CD4-positive, alpha-beta memory T cell (primary cell): ENCODE results near the gene GRK5. TPM values are rescaled to one million over a fixed set of nuclear protein-coding genes. Genes with fewer than 3 reads are reported as not detected.

Experiments used
- CTCF ChIA-PET: fragments of 350-600 bp; sonication (Branson Sonifier 250); formaldehyde crosslinking; loops from one replicate; lab custom pipeline; 2021; ENCODE audit warnings: inconsistent platforms; ENCODE audit not compliant: partially characterized antibody; lab: Charles Lee
- POLR2A ChIA-PET: fragments of 350-600 bp; sonication (Branson Sonifier 250); formaldehyde crosslinking; loops from one replicate; lab custom pipeline; 2021; ENCODE audit not compliant: partially characterized antibody; lab: Charles Lee
- DNase-seq, 5 donors: peaks; one replicate each; pipeline versions ENCODE4 v3.0.0 to v3.0.0-alpha.2; 2020 to 2022; ENCODE audit warnings: mixed read lengths in 1 of 5
- H3K27ac ChIP-seq: one replicate; pipeline ENCODE4 v1.7.0; 2013; ENCODE audit warnings: low read depth, low read length
- H3K27me3 ChIP-seq: 2 replicates; pipeline ENCODE4 v1.7.0; 2013; ENCODE audit warnings: mild to moderate bottlenecking, low read length, moderate library complexity; ENCODE audit not compliant: insufficient read depth
- H3K36me3 ChIP-seq: 2 replicates; pipeline ENCODE4 v1.7.0; 2013; ENCODE audit warnings: mild to moderate bottlenecking, low read length, moderate library complexity; ENCODE audit not compliant: insufficient read depth
- H3K4me1 ChIP-seq: 2 replicates; pipeline ENCODE4 v1.7.0; 2013; ENCODE audit warnings: mild to moderate bottlenecking, low read length, moderate library complexity; ENCODE audit not compliant: insufficient read depth
- H3K4me3 ChIP-seq, 2 donors: one replicate each; pipeline ENCODE4 v1.7.0; 2013; ENCODE audit warnings: low read length in 2 of 2, mild to moderate bottlenecking in 1 of 2
- H3K9me3 ChIP-seq, 2 donors: one replicate each; pipeline ENCODE4 v1.7.0; 2013; ENCODE audit warnings: low read length in 2 of 2, control low read depth in 1 of 2; ENCODE audit not compliant: control insufficient read depth in 1 of 2
- H3K27ac Mint-ChIP-seq, 7 donors: one replicate each; pipeline ENCODE4 v1.8.0; 2020 to 2021; ENCODE audit warnings: mixed read lengths in 7 of 7, mild to moderate bottlenecking in 6 of 7, inconsistent platforms in 3 of 7, moderate library complexity in 3 of 7
- H3K27me3 Mint-ChIP-seq, 2 donors: one replicate each; pipeline ENCODE4 v1.8.0; 2020 to 2021; ENCODE audit warnings: mixed read lengths in 2 of 2
- H3K36me3 Mint-ChIP-seq, 2 donors: one replicate each; pipeline ENCODE4 v1.8.0; 2020 to 2021; ENCODE audit warnings: mixed read lengths in 2 of 2, inconsistent platforms in 1 of 2, mild to moderate bottlenecking in 1 of 2
- H3K4me1 Mint-ChIP-seq, 4 donors: one replicate each; pipeline ENCODE4 v1.8.0; 2020 to 2021; ENCODE audit warnings: mixed read lengths in 4 of 4, mild to moderate bottlenecking in 1 of 4
- H3K4me3 Mint-ChIP-seq, 8 donors: one replicate each; pipeline ENCODE4 v1.8.0; 2020 to 2021; ENCODE audit warnings: mixed read lengths in 8 of 8, mild to moderate bottlenecking in 7 of 8, moderate library complexity in 6 of 8, inconsistent platforms in 3 of 8
- H3K9me3 Mint-ChIP-seq, 8 donors: one replicate each; pipeline ENCODE4 v1.8.0; 2020 to 2021; ENCODE audit warnings: mixed read lengths in 8 of 8, mild to moderate bottlenecking in 5 of 8, inconsistent platforms in 3 of 8, moderate library complexity in 1 of 8
- intact Hi-C: fragments of 100-400 bp; cut with micrococcal nuclease; formaldehyde crosslinking; loops from one replicate; pipeline ENCODE4 v1.15.1; 2023
- polyA plus RNA-seq, 2 donors: library from polyadenylated mRNA; unstranded; fragments of 300-500 nt; fragmentation: Illumina TruSeq; gene quantifications; one replicate each; pipeline ENCODE4 v1.2.3, GENCODE V29; 2021
- total RNA-seq, 2 experiments: library from RNA; stranded (reverse); gene quantifications; one replicate each; pipeline ENCODE4 v1.2.3, GENCODE V29; 2021

Gene GRK5
- total and polyA plus RNA-seq, 4 experiments from 2014 or later, result 7.6 to 27.9 (median 18.6) TPM

- intact Hi-C loops, result no loop called here
- Mint-ChIP-seq H3K36me3 (peaks cover 2 to 13% of the 10 kb centered on the region in 2 donors), H3K4me1 (peaks cover 0 to 3% (median under 1%) of the 10 kb centered on the region in 4 donors), H3K9me3 (no peaks in the 10 kb centered on the region), H3K27ac (peak overlapping the region in 1 of 7 donors; percentile 23), H3K4me3 (no peak overlapping the region), H3K27me3 (no peaks in the 10 kb centered on the region)
- Histone ChIP-seq H3K4me3 (no peak overlapping the region), H3K27me3 (no peaks in the 10 kb centered on the region), H3K27ac (no peak overlapping the region), H3K36me3 (peaks cover 10% of the 10 kb centered on the region), H3K9me3 (no peaks in the 10 kb centered on the region), H3K4me1 (no peaks in the 10 kb centered on the region)
- CTCF ChIA-PET, result interaction anchor here (1.1 to 1.7 kb wide), 3 partner anchors 11 to 87 kb away, joined by 3 to 9 read pairs (median 7); partner anchors contain the start of gene RGS10
- DNase-seq, result no peak
- POLR2A ChIA-PET, result interaction anchor here (1.2 kb wide), 1 partner anchor 249 kb away, joined by 3 read pairs; no protein-coding TSS in a partner anchor
These were observed 248.5 kb downstream of the GRK5 start for GRCh38 chr10:119455609-119456434.

DNA sequence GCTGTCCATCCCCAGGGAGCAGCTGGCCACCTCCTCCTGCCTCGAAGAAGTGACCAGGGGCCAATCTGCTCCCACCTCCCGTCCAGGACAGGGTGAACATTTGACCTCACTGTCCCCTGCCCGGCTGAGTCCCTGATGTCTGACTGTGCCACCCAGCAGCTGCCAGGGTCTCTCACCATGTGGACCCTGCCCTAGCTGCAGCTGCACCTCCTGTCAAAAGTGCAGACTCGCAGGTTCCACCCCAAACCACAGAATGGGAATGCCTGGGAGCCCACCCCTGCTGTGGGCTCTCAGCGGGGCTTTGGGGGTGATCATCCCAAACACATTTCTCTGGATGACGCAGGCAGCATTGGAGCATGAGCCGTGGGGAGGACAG is 249.1 kb downstream of the GRK5 start:
- H3K27me3 ChIP-seq, result no peaks in the 10 kb centered on the region
- CTCF ChIA-PET, result interaction anchor here (1.1 to 1.7 kb wide), 3 partner anchors 11 to 86 kb away, joined by 3 to 9 read pairs (median 7); partner anchors contain the start of gene RGS10
- POLR2A ChIA-PET, result interaction anchor here (1.2 kb wide), 1 partner anchor 250 kb away, joined by 3 read pairs; no protein-coding TSS in a partner anchor
- peaks cover 10% of the 10 kb centered on the region for H3K36me3 ChIP-seq
- no peaks in the 10 kb centered on the region for H3K4me1 ChIP-seq
- intact Hi-C loops, result no loop called here
- peaks cover 0 to 3% (median under 1%) of the 10 kb centered on the region in 4 donors for H3K4me1 Mint-ChIP-seq
- no peak overlapping the region for H3K27ac Mint-ChIP-seq
- peaks cover 2 to 13% of the 10 kb centered on the region in 2 donors for H3K36me3 Mint-ChIP-seq
- H3K4me3 ChIP-seq, result no peak overlapping the region
- H3K27ac ChIP-seq, result no peak overlapping the region
- H3K9me3 ChIP-seq, result no peaks in the 10 kb centered on the region
- no peak for DNase-seq
- H3K4me3 Mint-ChIP-seq, result no peak overlapping the region
- no peaks in the 10 kb centered on the region for H3K9me3 Mint-ChIP-seq
- H3K27me3 Mint-ChIP-seq, result no peaks in the 10 kb centered on the region

DNA sequence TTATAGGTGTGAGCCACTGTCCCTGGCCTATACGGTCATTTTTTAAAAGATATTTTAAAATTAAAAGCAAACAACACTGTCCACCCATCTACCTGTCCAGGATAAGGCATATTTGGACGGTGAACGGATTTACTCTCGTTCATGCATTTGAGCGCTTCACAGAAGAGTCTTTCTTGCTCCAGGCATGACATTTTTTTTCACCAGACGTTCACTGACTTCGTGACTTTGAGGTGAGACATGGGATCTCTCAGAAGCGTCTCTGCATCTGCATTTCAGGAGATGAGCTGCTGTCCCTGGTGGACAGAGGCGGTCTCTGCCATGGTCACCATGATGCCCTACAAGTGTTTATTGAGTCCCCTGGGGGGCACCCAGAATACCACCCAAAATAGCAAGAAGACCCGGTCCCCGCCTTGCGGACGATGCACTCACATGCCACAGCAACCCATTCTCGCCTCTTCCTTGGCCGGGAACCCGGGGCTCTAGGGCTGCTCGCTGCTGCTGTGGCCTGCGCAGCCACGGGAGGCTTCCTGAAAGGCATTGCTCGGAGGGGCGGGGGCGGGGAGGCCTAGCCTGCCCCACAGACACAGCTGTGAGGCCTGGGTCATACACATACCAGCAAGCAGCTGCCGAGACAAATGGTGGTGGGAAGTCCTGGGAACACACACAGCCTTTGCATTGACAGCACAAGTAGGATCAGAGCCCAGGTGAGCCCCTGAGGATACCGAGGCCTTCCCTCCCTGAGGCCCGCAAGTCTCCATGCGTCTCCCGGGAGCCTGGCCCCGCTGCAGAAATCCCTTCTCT is 250.8 kb downstream of the GRK5 start:
- Mint-ChIP-seq H3K4me3 (no peak overlapping the region), H3K4me1 (peaks cover 0 to 3% (median under 1%) of the 10 kb centered on the region in 4 donors), H3K27ac (no peak overlapping the region), H3K36me3 (peaks cover 4 to 13% of the 10 kb centered on the region in 2 donors), H3K9me3 (peaks cover 0 to 10% (median 4%) of the 10 kb centered on the region in 8 donors), H3K27me3 (no peaks in the 10 kb centered on the region)
- CTCF ChIA-PET, result interaction anchor here (1.6 kb wide), 1 partner anchor 32 kb away, joined by 5 read pairs; no protein-coding TSS in a partner anchor
- no peaks in the 10 kb centered on the region for H3K4me1 ChIP-seq
- no peak for DNase-seq
- H3K36me3 ChIP-seq, result peaks cover 6% of the 10 kb centered on the region
- H3K9me3 ChIP-seq, result no peaks in the 10 kb centered on the region
- no peaks in the 10 kb centered on the region for H3K27me3 ChIP-seq
- POLR2A ChIA-PET, result no interaction called here
- intact Hi-C loops, result no loop called here
- no peak overlapping the region for H3K4me3 ChIP-seq
- H3K27ac ChIP-seq, result no peak overlapping the region

- H3K4me1 Mint-ChIP-seq, result peaks cover 0 to 4% (median 1%) of the 10 kb centered on the region in 4 donors
- peaks cover 5 to 7% of the 10 kb centered on the region in 2 donors for H3K36me3 Mint-ChIP-seq
- POLR2A ChIA-PET, result no interaction called here
- H3K4me1 ChIP-seq, result no peaks in the 10 kb centered on the region
- H3K4me3 ChIP-seq, result no peak overlapping the region
- no peak overlapping the region for H3K27ac ChIP-seq
- intact Hi-C loops, result no loop called here
- DNase-seq, result no peak
- H3K27ac Mint-ChIP-seq, result no peak overlapping the region
- no peaks in the 10 kb centered on the region for H3K27me3 Mint-ChIP-seq
- no peaks in the 10 kb centered on the region for H3K9me3 ChIP-seq
- H3K9me3 Mint-ChIP-seq, result peaks cover 0 to 12% (median 5%) of the 10 kb centered on the region in 8 donors
- CTCF ChIA-PET, result interaction anchor here (0.7 to 1.6 kb wide), 2 partner anchors 14 to 30 kb away, joined by 4 to 5 read pairs; no protein-coding TSS in a partner anchor
- H3K4me3 Mint-ChIP-seq, result no peak overlapping the region
- no peaks in the 10 kb centered on the region for H3K36me3 ChIP-seq
- no peaks in the 10 kb centered on the region for H3K27me3 ChIP-seq
These were observed 252.4 kb downstream of the GRK5 start for GRCh38 chr10:119459681-119460340.

GRCh38 chr10:119460369-119461195 is 253.2 kb downstream of the GRK5 start:
- intact Hi-C loops, result no loop called here
- H3K9me3 Mint-ChIP-seq, result peaks cover 0 to 12% (median 5%) of the 10 kb centered on the region in 8 donors
- H3K27ac Mint-ChIP-seq, result peak overlapping the region in 1 of 7 donors; percentile 69
- H3K4me1 ChIP-seq, result no peaks in the 10 kb centered on the region
- peaks cover 2 to 12% (median 5%) of the 10 kb centered on the region in 4 donors for H3K4me1 Mint-ChIP-seq
- no peak overlapping the region for H3K4me3 ChIP-seq
- H3K9me3 ChIP-seq, result no peaks in the 10 kb centered on the region
- H3K27me3 Mint-ChIP-seq, result no peaks in the 10 kb centered on the region
- H3K27ac ChIP-seq, result no peak overlapping the region
- ChIA-PET CTCF (interaction anchor here (0.6 kb wide), 1 partner anchor 264 kb away, joined by 3 read pairs; no protein-coding TSS in a partner anchor), POLR2A (no interaction called here)
- H3K36me3 ChIP-seq, result no peaks in the 10 kb centered on the region
- no peak for DNase-seq
- no peak overlapping the region for H3K4me3 Mint-ChIP-seq
- no peaks in the 10 kb centered on the region for H3K27me3 ChIP-seq
- peaks cover 4 to 7% of the 10 kb centered on the region in 2 donors for H3K36me3 Mint-ChIP-seq

GRCh38 chr10:119461380-119461779 is 254.0 kb downstream of the GRK5 start:
- Mint-ChIP-seq H3K27ac (peak overlapping the region in 1 of 7 donors; percentile 46), H3K9me3 (peaks cover 0 to 12% (median 5%) of the 10 kb centered on the region in 8 donors), H3K4me3 (no peak overlapping the region), H3K27me3 (no peaks in the 10 kb centered on the region), H3K36me3 (peaks cover 2 to 4% of the 10 kb centered on the region in 2 donors), H3K4me1 (peaks cover 4 to 20% (median 10%) of the 10 kb centered on the region in 4 donors)
- H3K4me3 ChIP-seq, result no peak overlapping the region
- H3K36me3 ChIP-seq, result no peaks in the 10 kb centered on the region
- ChIA-PET CTCF (no interaction called here), POLR2A (no interaction called here)
- H3K27me3 ChIP-seq, result no peaks in the 10 kb centered on the region
- H3K9me3 ChIP-seq, result no peaks in the 10 kb centered on the region
- no peak for DNase-seq
- intact Hi-C loops, result no loop called here
- H3K27ac ChIP-seq, result no peak overlapping the region
- peaks cover 6% of the 10 kb centered on the region for H3K4me1 ChIP-seq
